ENCODE measurements around the gene SLMAP. TPM values are rescaled to one million over a fixed set of nuclear protein-coding genes. Genes with fewer than 3 reads are reported as not detected.

Gene SLMAP
- total RNA-seq (2021; ENCODE audit: unreplicated experiment) (49.2 TPM), Bru-seq, nascent RNA (percentile 80 among the genes with signal in this experiment), BruChase-seq, experiment 1, labeled RNA remaining after a 2-hour chase (percentile 73 among the genes with signal in this experiment), BruChase-seq, experiment 2, labeled RNA remaining after a 6-hour chase (percentile 77 among the genes with signal in this experiment)
- polyA plus RNA-seq (2012; ENCODE audit: insufficient read length): 20.7 TPM
- long read RNA-seq, partial matches to known transcripts: 31 of 55 reads
- long read RNA-seq, other reads (novel, unspliced or antisense): 24 of 55 reads

- peak; percentile 95 for ATAC-seq
- intact Hi-C loops (cut with micrococcal nuclease; ENCODE audit: unreplicated experiment) (loop anchor here (2.0 kb wide), 1 partner anchor 63 kb away; the partner anchor contains the start of gene DENND6A), in situ Hi-C loops (cut with HindIII; ENCODE audit: low pct_unique_long_range_greater_than_20kb, low sequenced_read_pairs) (no loop called here)
- H3K27me3 ChIP-seq (ENCODE audit: control insufficient read depth, insufficient read depth, low read length): no peaks in the 10 kb centered on the region
- POLR2A ChIA-PET: interaction anchor here (0.6 kb wide), 1 partner anchor 30 kb away, joined by 3 read pairs; no protein-coding TSS in a partner anchor
- peak; percentile 85 for DNase-seq (ENCODE audit: low read depth, low spot score)
- H3K36me3 ChIP-seq (ENCODE audit: control insufficient read depth, insufficient read depth, low read length): peaks cover 9% of the 10 kb centered on the region
- H3K9me3 ChIP-seq (ENCODE audit: control insufficient read depth, insufficient read depth, low read depth, low read length): no peaks in the 10 kb centered on the region
- TF ChIP-seq POLR2AphosphoS5 (IDR thresholded peaks at IDR 0.05; ENCODE audit: low read depth, low read length) (peak; percentile 61; the same call in 1 of the 2 replicates), SIN3A (IDR thresholded peaks at IDR 0.05; ENCODE audit: borderline replicate concordance, insufficient read depth, low read depth, low read length) (peak; percentile 50; the same call in 1 of the 2 replicates), TCF7L2 (IDR thresholded peaks at IDR 0.05; ENCODE audit: low read depth, low read length) (no peak), REST (IDR thresholded peaks at IDR 0.05; ENCODE audit: insufficient read depth in 1 of 2, low read depth in 2 of 2, low read length in 1 of 2) (0 out of 4 replicates have a peak, but pooled peaks of 1 of the 2 experiments have one; percentile 42)
- peak within 1 kb of the TSS; percentile 95 for H3K27ac ChIP-seq (ENCODE audit: low read length)
- BruUV-seq (replicated peaks): no TSS peak
- H3K4me3 ChIP-seq (ENCODE audit: low read depth in 2 of 2, low read length in 2 of 2): peak within 1 kb of the TSS; percentile 73 to 77
- H3K4me1 ChIP-seq (ENCODE audit: control insufficient read depth, insufficient read depth, low read length): peaks cover 14% of the 10 kb centered on the region
- CTCF ChIA-PET: interaction anchor here (0.6 kb wide), 1 partner anchor 40 kb away, joined by 4 read pairs; no protein-coding TSS in a partner anchor
Observed at GRCh38 chr3:57755741-57756527, at the start of gene SLMAP. SLMAP (plus strand) TSS chr3:57756309; CDS start chr3:57757652, 1,343 bp downstream.

GRCh38 chr3:57706462-57706861, 49.6 kb upstream of the SLMAP start:
- CTCF ChIA-PET: no interaction called here
- Histone ChIP-seq H3K36me3 (ENCODE audit: control insufficient read depth, insufficient read depth, low read length) (no peaks in the 10 kb centered on the region), H3K4me1 (ENCODE audit: control insufficient read depth, insufficient read depth, low read length) (no peaks in the 10 kb centered on the region), H3K27me3 (ENCODE audit: control insufficient read depth, insufficient read depth, low read length) (no peaks in the 10 kb centered on the region), H3K4me3 (ENCODE audit: low read depth in 2 of 2, low read length in 2 of 2) (no peak overlapping the region), H3K9me3 (ENCODE audit: control insufficient read depth, insufficient read depth, low read depth, low read length) (no peaks in the 10 kb centered on the region), H3K27ac (ENCODE audit: low read length) (no peak overlapping the region)
- BruUV-seq (replicated peaks): no TSS peak
- no peak for DNase-seq (ENCODE audit: low read depth, low spot score)
- POLR2A ChIA-PET: no interaction called here
- intact Hi-C loops (cut with micrococcal nuclease; ENCODE audit: unreplicated experiment): no loop called here
- TF ChIP-seq POLR2AphosphoS5 (IDR thresholded peaks at IDR 0.05; ENCODE audit: low read depth, low read length) (no peak), CTCF (IDR thresholded peaks at IDR 0.05) (no peak), SIN3A (IDR thresholded peaks at IDR 0.05; ENCODE audit: borderline replicate concordance, insufficient read depth, low read depth, low read length) (no peak), REST (IDR thresholded peaks at IDR 0.05; ENCODE audit: insufficient read depth in 1 of 2, low read depth in 2 of 2, low read length in 1 of 2) (no peak), TCF7L2 (IDR thresholded peaks at IDR 0.05; ENCODE audit: low read depth, low read length) (no peak)
- in situ Hi-C loops (cut with HindIII; ENCODE audit: low pct_unique_long_range_greater_than_20kb, low sequenced_read_pairs): no loop called here
- ATAC-seq: no peak
